GM23248 (cell line): Measurements from ENCODE around the gene MYH7B.

ENCODE experiments used
- EZH2 ChIP-seq: fragments of 200-600 bp; sonication (generic); IDR thresholded peaks from 2 replicates; pipeline ENCODE4 v1.6.1; 2018; ENCODE audit warnings: antibody characterized with exemption, mild to moderate bottlenecking; ENCODE audit not compliant: insufficient read depth, poor library complexity, severe bottlenecking
- EZH2phosphoT487 ChIP-seq: fragments of 200-600 bp; sonication (generic); IDR thresholded peaks from 2 replicates; pipeline ENCODE4 v1.6.1; 2018; ENCODE audit warnings: antibody characterized with exemption, moderate library complexity, mild to moderate bottlenecking, low read depth; ENCODE audit not compliant: insufficient read depth

DNA sequence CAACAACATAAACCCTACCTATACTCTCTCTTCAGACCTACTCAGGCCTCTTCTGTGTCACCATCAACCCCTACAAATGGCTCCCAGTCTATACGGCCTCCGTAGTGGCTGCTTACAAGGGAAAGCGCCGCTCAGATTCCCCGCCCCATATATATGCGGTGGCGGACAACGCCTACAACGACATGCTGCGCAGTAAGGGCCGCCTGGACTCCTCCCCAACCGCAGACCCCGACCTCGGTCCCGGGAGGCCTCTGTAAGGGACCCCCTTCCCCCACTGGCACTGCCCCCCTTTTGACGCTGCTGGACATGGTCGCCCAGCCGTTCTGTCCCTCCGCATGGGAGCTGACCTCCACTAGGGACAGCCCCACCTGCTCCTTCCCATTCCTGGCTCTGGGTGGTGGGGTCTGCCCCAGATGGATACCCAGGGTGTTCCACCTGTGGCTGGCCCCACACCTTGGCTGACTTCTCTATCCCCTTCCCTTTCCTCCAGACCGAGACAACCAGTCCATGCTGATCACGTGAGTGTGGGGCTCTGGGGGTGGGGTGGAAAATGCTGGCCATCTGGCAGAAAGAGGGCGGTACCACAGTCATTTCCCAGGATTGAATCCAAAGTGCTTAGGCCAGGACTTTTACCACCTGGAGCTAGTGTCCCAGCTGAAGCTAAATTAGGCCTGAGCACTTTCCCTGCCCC lies 25.0 kb downstream of the MYH7B start:
- no peak for TF ChIP-seq EZH2
- no peak for TF ChIP-seq EZH2phosphoT487
